MCF 10A (cell line): Measurements from ENCODE around the gene NOX5. TPM values are rescaled to one million over a fixed set of nuclear protein-coding genes. Genes with fewer than 3 reads are reported as not detected.

ENCODE experiments used
- BruUV-seq: library from RNA; stranded (reverse); fragments of 400-500 nt; replicated peaks from 2 replicates; lab custom pipeline; 2021; lab: Mats Ljungman, UMichigan
- CTCF ChIA-PET: fragments of 300-600 bp; sonication (Branson Sonifier 250); formaldehyde crosslinking; extraction: SDS; loops from one replicate; lab custom pipeline; 2021; ENCODE audit warnings: antibody characterized with exemption, inconsistent platforms; lab: Yijun Ruan, JAX
- POLR2A ChIA-PET: fragments of 300-600, 350-650 bp; sonication (Branson Sonifier 250); formaldehyde crosslinking; extraction: SDS; loops from one replicate; lab custom pipeline; 2020; ENCODE audit warnings: antibody characterized with exemption, inconsistent platforms; lab: Yijun Ruan, JAX
- DNase-seq: peaks from one replicate; pipeline ENCODE4 v3.0.0-alpha.2; 2018; ENCODE audit not compliant: unreplicated experiment
- H3K27ac Mint-ChIP-seq: one replicate; pipeline ENCODE4 v1.8.0; 2022; ENCODE audit warnings: mild to moderate bottlenecking, low read depth, mixed read lengths; ENCODE audit not compliant: unreplicated experiment
- H3K27me3 Mint-ChIP-seq: one replicate; pipeline ENCODE4 v1.8.0; 2022; ENCODE audit warnings: mixed read lengths; ENCODE audit not compliant: insufficient read depth, unreplicated experiment
- H3K36me3 Mint-ChIP-seq: one replicate; pipeline ENCODE4 v1.8.0; 2022; ENCODE audit warnings: mild to moderate bottlenecking, moderate library complexity, mixed read lengths; ENCODE audit not compliant: insufficient read depth, unreplicated experiment
- H3K4me1 Mint-ChIP-seq: one replicate; pipeline ENCODE4 v1.8.0; 2022; ENCODE audit warnings: mixed read lengths; ENCODE audit not compliant: insufficient read depth, unreplicated experiment
- H3K4me3 Mint-ChIP-seq: one replicate; pipeline ENCODE4 v1.8.0; 2022; ENCODE audit warnings: mild to moderate bottlenecking, moderate library complexity, mixed read lengths; ENCODE audit not compliant: unreplicated experiment
- H3K9me3 Mint-ChIP-seq: one replicate; pipeline ENCODE4 v1.8.0; 2022; ENCODE audit warnings: mixed read lengths; ENCODE audit not compliant: unreplicated experiment
- intact Hi-C: fragments of 100-400 bp; cut with micrococcal nuclease; formaldehyde crosslinking; loops from 2 replicates; pipeline ENCODE4 v1.14.1; 2022
- total RNA-seq: library from RNA; stranded (reverse); gene quantifications from 2 replicates; pipeline ENCODE4 v1.2.3, GENCODE V29; 2022
- TF ChIP-seq, protein P1 (sequence below): fragments of 200-600 bp; IDR thresholded peaks from one replicate; pipeline ENCODE4 v1.8.0; 2022; ENCODE audit warnings: antibody characterized with exemption, mild to moderate bottlenecking; ENCODE audit not compliant: unreplicated experiment

Gene NOX5
- total RNA-seq, 1 experiment from 2014 or later = 1.4 TPM

DNA sequence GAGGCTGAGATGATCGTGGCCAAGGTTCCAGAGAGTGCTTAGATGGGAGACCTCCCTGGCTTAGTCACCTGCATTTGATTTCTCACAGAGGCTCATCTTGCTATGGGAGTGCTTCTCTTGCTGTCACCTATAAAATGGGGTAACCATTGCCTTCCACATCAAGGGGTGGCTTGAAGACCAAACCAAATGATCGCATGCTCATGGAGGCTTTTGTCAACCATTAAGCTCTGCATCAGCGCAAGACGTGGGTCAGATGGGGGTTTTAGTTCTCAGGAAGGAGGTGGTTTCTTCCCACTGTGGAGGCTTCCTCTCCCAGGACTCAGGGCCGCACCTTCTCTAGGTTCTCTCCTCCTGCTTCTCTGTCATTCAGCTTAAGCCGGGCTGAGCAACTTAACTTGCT, 27.4 kb upstream of the NOX5 start:
- intact Hi-C loops = no loop called here
- Mint-ChIP-seq H3K4me1 (peaks cover 6% of the 10 kb centered on the region), H3K27ac (no peak overlapping the region)

GRCh38 chr15:68987676-68988075, 26.8 kb upstream of the NOX5 start:
- no peaks in the 10 kb centered on the region for H3K27me3 Mint-ChIP-seq

More for the DNA sequence above, 27.4 kb upstream of the NOX5 start:
- CTCF ChIA-PET = no interaction called here
- Mint-ChIP-seq H3K9me3 (no peaks in the 10 kb centered on the region), H3K36me3 (no peaks in the 10 kb centered on the region), H3K27me3 (no peaks in the 10 kb centered on the region), H3K4me3 (no peak overlapping the region)
- POLR2A ChIA-PET = no interaction called here
- no peak for DNase-seq
- TF ChIP-seq, protein P1, sequence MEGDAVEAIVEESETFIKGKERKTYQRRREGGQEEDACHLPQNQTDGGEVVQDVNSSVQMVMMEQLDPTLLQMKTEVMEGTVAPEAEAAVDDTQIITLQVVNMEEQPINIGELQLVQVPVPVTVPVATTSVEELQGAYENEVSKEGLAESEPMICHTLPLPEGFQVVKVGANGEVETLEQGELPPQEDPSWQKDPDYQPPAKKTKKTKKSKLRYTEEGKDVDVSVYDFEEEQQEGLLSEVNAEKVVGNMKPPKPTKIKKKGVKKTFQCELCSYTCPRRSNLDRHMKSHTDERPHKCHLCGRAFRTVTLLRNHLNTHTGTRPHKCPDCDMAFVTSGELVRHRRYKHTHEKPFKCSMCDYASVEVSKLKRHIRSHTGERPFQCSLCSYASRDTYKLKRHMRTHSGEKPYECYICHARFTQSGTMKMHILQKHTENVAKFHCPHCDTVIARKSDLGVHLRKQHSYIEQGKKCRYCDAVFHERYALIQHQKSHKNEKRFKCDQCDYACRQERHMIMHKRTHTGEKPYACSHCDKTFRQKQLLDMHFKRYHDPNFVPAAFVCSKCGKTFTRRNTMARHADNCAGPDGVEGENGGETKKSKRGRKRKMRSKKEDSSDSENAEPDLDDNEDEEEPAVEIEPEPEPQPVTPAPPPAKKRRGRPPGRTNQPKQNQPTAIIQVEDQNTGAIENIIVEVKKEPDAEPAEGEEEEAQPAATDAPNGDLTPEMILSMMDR = no peak
- no TSS peak for BruUV-seq

DNA sequence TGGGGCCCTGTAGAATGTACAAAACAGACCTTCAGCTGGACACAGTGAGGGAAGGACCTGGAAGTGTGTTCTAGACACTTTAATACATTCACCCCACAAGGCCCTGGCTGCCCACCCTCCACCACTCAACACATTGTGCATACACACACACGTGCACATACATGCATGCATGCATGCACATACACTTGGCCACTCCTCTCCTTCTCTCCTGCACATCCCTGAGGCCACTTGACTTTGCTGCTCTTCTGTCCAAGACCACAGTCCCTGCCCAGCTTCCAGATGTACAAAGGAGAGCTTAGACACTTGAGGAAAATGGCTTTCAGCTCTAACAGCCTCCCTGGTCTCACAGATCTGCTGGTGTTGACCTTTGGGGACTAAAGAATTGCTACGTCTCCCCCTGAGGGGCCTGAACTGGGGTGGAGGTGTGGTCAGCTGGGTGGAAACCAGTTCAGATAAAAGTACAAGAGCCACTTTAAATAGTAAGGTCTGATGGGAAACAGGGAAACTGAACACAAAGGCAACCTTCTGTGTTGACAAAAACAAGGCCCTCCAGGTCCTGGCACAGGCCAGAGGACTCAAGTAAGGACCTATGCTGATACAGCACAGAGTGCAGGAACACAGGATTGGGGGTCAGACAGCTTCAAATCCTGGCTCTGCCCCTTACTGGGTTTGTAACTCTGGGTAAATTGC, 24.8 kb upstream of the NOX5 start:
- DNase-seq = no peak
- CTCF ChIA-PET = interaction anchor here (0.9 to 1.4 kb wide), 2 partner anchors 15 to 435 kb away, joined by 3 to 4 read pairs; no protein-coding TSS in a partner anchor
- Mint-ChIP-seq H3K27me3 (no peaks in the 10 kb centered on the region), H3K4me1 (peaks cover 23% of the 10 kb centered on the region), H3K4me3 (no peak overlapping the region), H3K27ac (no peak overlapping the region), H3K36me3 (no peaks in the 10 kb centered on the region), H3K9me3 (no peaks in the 10 kb centered on the region)
- POLR2A ChIA-PET = interaction anchor here (0.8 kb wide), 1 partner anchor 8 kb away, joined by 3 read pairs; no protein-coding TSS in a partner anchor
- BruUV-seq = no TSS peak
- TF ChIP-seq, protein P1 = no peak
- intact Hi-C loops = no loop called here

More at GRCh38 chr15:68987676-68988075, 26.8 kb upstream of the NOX5 start:
- intact Hi-C loops = no loop called here
- no peak overlapping the region for H3K4me3 Mint-ChIP-seq
- CTCF ChIA-PET = no interaction called here
- peaks cover 11% of the 10 kb centered on the region for H3K4me1 Mint-ChIP-seq
- TF ChIP-seq, protein P1 = no peak
- no peak overlapping the region for H3K27ac Mint-ChIP-seq
- BruUV-seq = no TSS peak
- no peaks in the 10 kb centered on the region for H3K9me3 Mint-ChIP-seq
- DNase-seq = no peak
- POLR2A ChIA-PET = no interaction called here
- H3K36me3 Mint-ChIP-seq = no peaks in the 10 kb centered on the region

DNA sequence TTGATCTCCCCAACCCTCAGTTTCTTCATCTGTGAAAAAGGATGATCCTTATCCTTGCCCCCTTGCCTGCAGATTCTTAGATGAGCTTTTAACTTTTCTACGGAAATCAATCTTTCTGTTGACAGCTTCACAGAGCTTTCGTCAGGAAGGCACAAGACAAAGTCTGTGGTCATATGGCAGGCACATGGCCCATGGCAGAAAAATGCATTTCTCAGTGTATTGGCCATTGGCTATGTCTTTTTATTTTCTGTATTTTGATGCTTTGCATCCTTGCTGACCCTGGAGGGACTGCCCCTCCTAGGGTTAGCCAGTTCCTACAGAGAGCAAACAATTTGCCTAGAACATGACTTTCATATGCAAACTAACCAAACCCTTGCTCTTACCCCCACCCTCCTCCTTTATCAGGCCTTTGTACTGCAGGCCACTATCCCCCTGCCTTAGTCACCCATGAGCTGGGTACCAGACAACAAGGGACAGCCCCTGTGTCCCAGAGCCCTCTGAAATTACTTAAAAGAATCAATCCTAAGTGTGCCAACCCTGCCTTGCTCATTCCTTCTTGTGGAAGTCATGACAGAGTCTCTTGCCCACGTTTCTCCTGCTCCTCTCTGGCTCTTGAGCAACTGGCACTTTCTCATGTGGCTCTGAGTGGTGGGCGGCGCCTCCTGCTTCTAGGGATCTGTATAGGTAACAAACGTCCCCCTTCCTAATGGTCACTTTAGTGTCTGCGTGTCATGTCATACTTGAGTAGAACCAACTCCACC, 24.1 kb upstream of the NOX5 start:
- CTCF ChIA-PET = interaction anchor here (0.7 to 1.4 kb wide), 3 partner anchors 16 to 435 kb away, joined by 3 to 4 read pairs (median 3); no protein-coding TSS in a partner anchor
- H3K36me3 Mint-ChIP-seq = no peaks in the 10 kb centered on the region
- no peak overlapping the region for H3K4me3 Mint-ChIP-seq
- no peaks in the 10 kb centered on the region for H3K27me3 Mint-ChIP-seq
- POLR2A ChIA-PET = interaction anchor here (0.8 kb wide), 1 partner anchor 9 kb away, joined by 3 read pairs; no protein-coding TSS in a partner anchor
- peak overlapping the region; percentile 81 for H3K27ac Mint-ChIP-seq
- H3K4me1 Mint-ChIP-seq = peaks cover 30% of the 10 kb centered on the region
- BruUV-seq = no TSS peak
- no peak for DNase-seq
- intact Hi-C loops = no loop called here
- no peaks in the 10 kb centered on the region for H3K9me3 Mint-ChIP-seq
- TF ChIP-seq, protein P1 = no peak
